GM23338 (cell line): ENCODE measurements around the gene NCK2. TPM values are rescaled to one million over a fixed set of nuclear protein-coding genes. Genes with fewer than 3 reads are reported as not detected.
"Not testable (repeated sequence)": the region's sequence is repeated elsewhere in the genome, so short reads cannot be mapped to it uniquely, and the experiment has no call there.

Source experiments
- ATAC-seq: fragments of 200-7000 bp; cut with Tn5 transposase; 3 replicates; pipeline ENCODE4 v1.9.1; 2020
- DNase-seq: peaks from one replicate; pipeline ENCODE4 v3.0.0-alpha.2; 2015; ENCODE audit warnings: low spot score
- H2AFZ ChIP-seq: fragments of 200-600 bp; sonication (generic); 2 replicates; pipeline ENCODE4 v1.8.0; 2016; ENCODE audit warnings: antibody characterized with exemption, mild to moderate bottlenecking, moderate library complexity
- H3F3A ChIP-seq: fragments of 200-600 bp; sonication (generic); replicated peaks from 2 replicates; pipeline ENCODE4 v1.8.0; 2017; ENCODE audit warnings: antibody characterized with exemption, mixed run types, low read depth
- H3K27ac ChIP-seq: fragments of 200-600 bp; sonication (generic); 2 replicates; pipeline ENCODE4 v1.6.1; 2016; ENCODE audit warnings: low read depth
- H3K27me3 ChIP-seq: fragments of 200-600 bp; sonication (generic); 2 replicates; pipeline ENCODE4 v1.8.0; 2016; ENCODE audit warnings: mild to moderate bottlenecking, mixed run types, moderate library complexity; ENCODE audit not compliant: insufficient read depth
- H3K36me3 ChIP-seq: fragments of 200-600 bp; sonication (generic); 2 replicates; pipeline ENCODE4 v1.8.0; 2016; ENCODE audit warnings: mild to moderate bottlenecking; ENCODE audit not compliant: insufficient read depth
- H3K4me1 ChIP-seq: fragments of 200-600 bp; sonication (generic); 2 replicates; pipeline ENCODE4 v1.8.0; 2016; ENCODE audit warnings: mild to moderate bottlenecking, moderate library complexity; ENCODE audit not compliant: insufficient read depth
- H3K4me2 ChIP-seq: fragments of 200-600 bp; sonication (generic); 2 replicates; pipeline ENCODE4 v1.7.1; 2017; ENCODE audit warnings: mixed run types
- H3K4me3 ChIP-seq: fragments of 200-600 bp; sonication (generic); 2 replicates; pipeline ENCODE4 v1.6.1; 2016; ENCODE audit warnings: mixed run types
- H3K79me2 ChIP-seq: fragments of 200-600 bp; sonication (generic); replicated peaks from 2 replicates; pipeline ENCODE4 v1.8.0; 2017; ENCODE audit warnings: mild to moderate bottlenecking; ENCODE audit not compliant: insufficient read depth
- H3K9me2 ChIP-seq: fragments of 200-600 bp; sonication (generic); 2 replicates; pipeline ENCODE4 v1.8.0; 2017; ENCODE audit not compliant: insufficient read depth
- H4K20me1 ChIP-seq: fragments of 200-600 bp; sonication (generic); replicated peaks from 2 replicates; pipeline ENCODE4 v1.8.0; 2017; ENCODE audit warnings: mild to moderate bottlenecking; ENCODE audit not compliant: insufficient read depth
- H3K27ac Mint-ChIP-seq: 2 replicates; pipeline ENCODE4 v1.8.0; 2020; ENCODE audit warnings: inconsistent platforms, mild to moderate bottlenecking, moderate library complexity, mixed read lengths
- H3K27me3 Mint-ChIP-seq: 3 replicates; pipeline ENCODE4 v1.8.0; 2022; ENCODE audit warnings: low read depth, mild to moderate bottlenecking, moderate library complexity, mixed read lengths, inconsistent platforms; ENCODE audit not compliant: insufficient read depth, poor library complexity
- H3K36me3 Mint-ChIP-seq: 3 replicates; pipeline ENCODE4 v1.8.0; 2021; ENCODE audit warnings: low read depth, mild to moderate bottlenecking, inconsistent platforms, moderate library complexity, mixed read lengths
- H3K4me1 Mint-ChIP-seq: 3 replicates; pipeline ENCODE4 v1.8.0; 2020; ENCODE audit warnings: mild to moderate bottlenecking, inconsistent platforms, mixed read lengths
- H3K4me3 Mint-ChIP-seq: 3 replicates; pipeline ENCODE4 v1.8.0; 2021; ENCODE audit warnings: moderate library complexity, mild to moderate bottlenecking, inconsistent platforms, mixed read lengths
- H3K9me3 Mint-ChIP-seq: 3 replicates; pipeline ENCODE4 v1.8.0; 2020; ENCODE audit warnings: moderate library complexity, mild to moderate bottlenecking, inconsistent platforms, mixed read lengths
- CREB1 ChIP-seq: fragments of 250-450 bp; sonication (Bioruptor Pico); IDR thresholded peaks from 2 replicates; pipeline ENCODE4 v1.5.0; 2020; ENCODE audit warnings: low read depth, mild to moderate bottlenecking, moderate library complexity
- CTCF ChIP-seq, 2 experiments: fragments of 200-600 bp in 1 of 2; sonication (generic) in 1 of 2; conservative IDR thresholded peaks; 2 replicates each; pipeline versions ENCODE4 v1.5.1 to v1.6.1; 2016 to 2017; ENCODE audit warnings: antibody characterized with exemption in 2 of 2, low read depth in 2 of 2, mild to moderate bottlenecking in 2 of 2, moderate library complexity in 1 of 2
- EZH2 ChIP-seq: fragments of 200-600 bp; sonication (generic); IDR thresholded peaks from one replicate; pipeline ENCODE4 v1.8.0; 2017; ENCODE audit warnings: antibody characterized with exemption, mild to moderate bottlenecking, low read depth; ENCODE audit not compliant: unreplicated experiment
- EZH2phosphoT487 ChIP-seq: fragments of 200-600 bp; sonication (generic); IDR thresholded peaks from one replicate; pipeline ENCODE4 v1.8.1; 2018; ENCODE audit warnings: antibody characterized with exemption; ENCODE audit not compliant: unreplicated experiment
- JUNB ChIP-seq: IDR thresholded peaks from one replicate; pipeline ENCODE4 v1.6.1; 2016; ENCODE audit warnings: antibody characterized with exemption; ENCODE audit not compliant: unreplicated experiment
- NANOG ChIP-seq: IDR thresholded peaks from 2 replicates; pipeline ENCODE4 v1.6.1; 2016; ENCODE audit warnings: antibody characterized with exemption, borderline replicate concordance
- POLR2AphosphoS5 ChIP-seq: IDR thresholded peaks from 2 replicates; pipeline ENCODE4 v1.6.1; 2016; ENCODE audit warnings: antibody characterized with exemption, low read depth
- REST ChIP-seq: IDR thresholded peaks from one replicate; pipeline ENCODE4 v1.6.1; 2018; ENCODE audit warnings: antibody characterized with exemption; ENCODE audit not compliant: unreplicated experiment
- STAT1 ChIP-seq: IDR thresholded peaks from one replicate; pipeline ENCODE4 v1.6.1; 2016; ENCODE audit warnings: antibody characterized with exemption; ENCODE audit not compliant: unreplicated experiment
- ZNF114 ChIP-seq: fragments of 250-450 bp; sonication (Bioruptor Pico); IDR thresholded peaks from 2 replicates; pipeline ENCODE4 v1.5.0; 2020; ENCODE audit warnings: mild to moderate bottlenecking, moderate library complexity
- ZNF331 ChIP-seq: fragments of 250-450 bp; sonication (Bioruptor Pico); IDR thresholded peaks from 2 replicates; pipeline ENCODE4 v1.5.0; 2020; ENCODE audit warnings: low read depth, mild to moderate bottlenecking, moderate library complexity
- ZNF462 ChIP-seq: fragments of 250-450 bp; sonication (Bioruptor Pico); IDR thresholded peaks from 2 replicates; pipeline ENCODE4 v1.5.0; 2020; ENCODE audit warnings: mild to moderate bottlenecking, moderate library complexity
- polyA plus RNA-seq: library from polyadenylated mRNA; unstranded; fragments of >200 nt; fragmentation: Nextera tagmentation; extraction: Ambion mirVana; gene quantifications from 2 replicates; pipeline ENCODE4 v1.2.1, GENCODE V29; 2016
- total RNA-seq: library from RNA; depleted of rRNA; stranded (reverse); fragments of >200 nt; shearing (Covaris generic); gene quantifications from 2 replicates; pipeline ENCODE4 v1.2.3, GENCODE V29; 2014

The NCK2 gene
- total and polyA plus RNA-seq, 2 experiments from 2014 or later, result 26.9 to 59.9 TPM

DNA sequence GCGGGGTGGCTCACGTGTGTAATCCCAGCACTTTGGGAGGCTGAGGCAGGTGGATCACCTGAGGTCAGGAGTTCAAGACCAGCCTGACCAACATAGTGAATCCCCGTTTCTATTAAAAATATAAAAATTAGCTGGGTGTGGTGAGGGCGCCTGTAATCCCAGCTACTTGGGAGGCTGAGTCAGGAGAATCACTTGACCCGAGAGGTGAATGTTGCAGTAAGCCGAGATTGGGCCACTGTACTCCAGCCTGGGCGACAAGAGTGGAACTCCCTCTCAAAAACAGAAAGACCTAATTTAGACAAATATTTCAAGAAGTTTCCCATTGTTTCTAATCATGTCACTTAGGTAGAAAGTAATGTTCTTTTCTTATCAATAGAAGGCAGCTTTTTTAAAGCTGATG lies 26.6 kb downstream of the NCK2 start:
- H3K4me1 ChIP-seq, result peaks cover 41% of the 10 kb centered on the region
- not testable (repeated sequence) for H3K4me2 ChIP-seq, DNase-seq, H3K4me3 ChIP-seq, ATAC-seq, H3F3A ChIP-seq, H3K27me3 Mint-ChIP-seq, H3K9me2 ChIP-seq, H3K36me3 Mint-ChIP-seq, H3K9me3 Mint-ChIP-seq, H3K4me3 Mint-ChIP-seq, H3K27ac Mint-ChIP-seq, H2AFZ ChIP-seq, H3K27me3 ChIP-seq, H3K36me3 ChIP-seq
- H3K4me1 Mint-ChIP-seq, result peaks cover 72% of the 10 kb centered on the region
- H3K79me2 ChIP-seq, result peaks cover 99% of the 10 kb centered on the region
- H3K27ac ChIP-seq, result 0 out of 2 replicates have a peak overlapping the region, but pooled peaks have one; percentile 69
- peaks cover 46% of the 10 kb centered on the region for H4K20me1 ChIP-seq

DNA sequence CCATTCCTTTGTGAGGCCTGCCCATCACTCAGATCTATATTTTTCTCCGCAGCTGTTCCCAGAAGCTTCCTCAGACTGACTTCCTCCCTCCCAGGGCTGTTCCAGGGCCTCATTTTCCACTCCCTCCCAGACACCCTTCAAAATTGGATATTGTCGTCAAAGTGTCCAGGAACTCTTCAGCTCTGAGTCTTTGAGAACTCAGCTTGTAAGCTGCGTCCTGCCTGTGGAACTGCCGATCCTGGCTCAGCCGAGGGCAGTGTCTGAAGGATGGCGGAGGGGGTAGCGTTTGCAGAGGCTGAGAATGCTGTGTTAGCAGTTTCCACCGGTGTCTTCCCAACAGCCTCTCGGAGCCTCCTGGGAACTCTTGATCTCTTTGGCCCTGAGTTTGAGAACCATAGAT lies 27.1 kb downstream of the NCK2 start:
- Histone ChIP-seq H3K4me3 (no peak overlapping the region), H4K20me1 (peaks cover 46% of the 10 kb centered on the region), H3F3A (no peaks in the 10 kb centered on the region), H3K27ac (peak overlapping the region; percentile 69; the same call in 1 of the 2 replicates), H3K79me2 (peaks cover 99% of the 10 kb centered on the region), H3K4me2 (no peak overlapping the region), H2AFZ (no peak overlapping the region), H3K27me3 (no peaks in the 10 kb centered on the region), H3K36me3 (no peaks in the 10 kb centered on the region), H3K4me1 (peaks cover 41% of the 10 kb centered on the region), H3K9me2 (no peaks in the 10 kb centered on the region)
- DNase-seq (no peak), ATAC-seq (peak; percentile 10; the same call in 1 of the 3 replicates)
- H3K27ac Mint-ChIP-seq, result peak overlapping the region; percentile 31; the same call in 1 of the 2 replicates
- H3K9me3 Mint-ChIP-seq, result no peaks in the 10 kb centered on the region
- H3K27me3 Mint-ChIP-seq, result peaks cover 4% of the 10 kb centered on the region
- no peak overlapping the region for H3K4me3 Mint-ChIP-seq
- H3K4me1 Mint-ChIP-seq, result peaks cover 73% of the 10 kb centered on the region
- no peaks in the 10 kb centered on the region; the same call in 1 of the 3 replicates for H3K36me3 Mint-ChIP-seq
- TF ChIP-seq EZH2phosphoT487, result no peak
- TF ChIP-seq JUNB, result no peak
- no peak for TF ChIP-seq CREB1 (CRISPR knock-in tag)
- TF ChIP-seq ZNF114, result no peak
- no peak for TF ChIP-seq EZH2
- TF ChIP-seq CTCF (conservative IDR thresholded peaks at IDR 0.05; ENCODE audit: low read depth in 2 of 2), result no peak
- no peak for TF ChIP-seq STAT1
- TF ChIP-seq ZNF462 (CRISPR knock-in tag), result no peak
- no peak for TF ChIP-seq POLR2AphosphoS5
- no peak for TF ChIP-seq REST
- no peak for TF ChIP-seq ZNF331 (CRISPR knock-in tag)
- no peak for TF ChIP-seq NANOG
